Activated CD4-positive, alpha-beta T cell treated with anti-CD3 and anti-CD28 coated beads, Interleukin-2, Interleukin-4, amounts not matched to agents 100 ng/mL and 50 ng/mL, durations not matched to agents 16 hours and 8 hours (primary cell): ENCODE measurements around the gene NAA30.
"Not testable (repeated sequence)": the region's sequence is repeated elsewhere in the genome, so short reads cannot be mapped to it uniquely, and the experiment has no call there.

ENCODE experiments used
- DNase-seq: peaks from one replicate; pipeline ENCODE4 v3.0.0-alpha.2; 2020; ENCODE audit warnings: low spot score

Gene NAA30

DNA sequence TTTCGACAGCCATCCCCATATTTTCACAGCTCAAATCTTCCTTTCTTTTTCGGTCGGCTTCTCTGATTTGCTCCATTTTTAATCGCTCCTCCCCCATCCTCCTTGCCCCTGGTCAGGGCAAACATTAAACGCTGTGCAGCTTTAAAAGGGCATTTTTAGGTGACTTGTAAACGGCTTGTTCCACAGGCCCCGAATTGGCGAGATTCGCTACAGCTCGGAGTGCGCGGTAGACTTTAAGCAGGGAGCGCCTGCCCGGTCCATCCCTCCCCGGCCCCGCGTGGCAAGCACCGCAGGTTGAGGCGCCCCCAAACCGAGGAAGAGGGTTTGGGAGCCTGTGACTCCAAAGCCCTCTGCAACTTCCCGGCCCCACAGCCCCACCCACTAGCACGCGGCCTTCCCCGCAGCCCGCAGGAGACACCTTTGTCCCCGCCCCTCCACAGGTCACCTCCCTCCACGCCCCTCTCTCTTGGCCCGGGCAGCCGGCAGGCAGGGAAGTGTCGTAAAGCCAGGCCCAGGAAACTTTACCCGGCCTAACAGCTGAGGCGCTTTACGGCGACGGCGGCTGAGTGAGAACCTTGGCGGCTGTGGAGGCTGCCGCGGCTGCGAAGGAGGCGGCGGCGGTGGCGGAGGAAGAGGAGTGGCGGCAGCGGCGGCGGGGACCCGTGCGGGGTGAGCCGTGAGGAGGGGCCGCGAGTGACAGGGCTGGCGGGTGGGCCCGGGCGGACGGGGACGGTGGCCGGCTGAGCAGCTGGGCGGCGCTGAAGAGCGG, at the start of gene NAA30:
Gene NAA30, plus strand, starts transcription at position 550 of the 769 bp plus-strand sequence. CDS start 372 bp downstream, outside the sequence.
- DNase-seq = peak; percentile 96

- not testable (repeated sequence) for DNase-seq
Observed at GRCh38 chr14:57343545-57344297, 46.7 kb upstream of the NAA30 start.

DNA sequence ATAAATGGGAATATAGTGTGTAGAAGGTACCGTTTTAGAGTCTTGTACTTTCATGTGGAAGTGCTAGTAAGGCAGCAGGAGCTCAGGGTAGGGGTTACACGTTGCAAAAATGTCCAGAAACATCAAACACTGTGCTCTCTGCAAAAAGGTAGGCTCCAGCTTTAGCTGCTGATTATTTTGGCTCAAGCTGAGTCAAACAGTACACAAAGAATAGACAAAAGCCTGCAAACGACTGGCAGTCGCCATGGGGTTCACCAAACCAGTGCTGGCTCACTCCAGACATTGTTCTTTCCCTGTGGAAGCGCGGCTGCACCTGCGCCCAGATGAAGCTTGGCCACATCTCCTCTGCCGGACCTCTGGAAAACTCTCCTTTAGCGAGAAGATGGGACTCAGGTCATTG, 45.3 kb upstream of the NAA30 start:
- no peak for DNase-seq

DNA sequence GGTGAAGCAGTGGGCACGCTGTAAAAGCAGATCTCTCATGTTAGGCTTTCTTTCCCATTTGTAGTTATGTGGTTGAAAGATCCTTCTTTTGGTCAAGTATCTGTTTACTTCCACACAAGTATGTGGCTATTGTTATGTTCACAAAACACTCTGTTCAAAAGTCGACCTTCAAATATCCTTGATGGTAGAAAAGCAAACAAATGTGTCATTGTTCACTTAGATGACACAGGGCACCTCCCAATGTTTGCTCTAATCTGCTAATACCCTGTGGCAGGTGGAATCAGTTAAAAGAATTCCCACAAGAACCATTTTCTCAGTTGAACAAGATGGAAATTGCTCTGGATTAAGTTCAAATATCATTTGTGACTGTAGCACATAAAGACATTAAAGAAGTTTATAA, 43.6 kb upstream of the NAA30 start:
- DNase-seq = no peak

DNA sequence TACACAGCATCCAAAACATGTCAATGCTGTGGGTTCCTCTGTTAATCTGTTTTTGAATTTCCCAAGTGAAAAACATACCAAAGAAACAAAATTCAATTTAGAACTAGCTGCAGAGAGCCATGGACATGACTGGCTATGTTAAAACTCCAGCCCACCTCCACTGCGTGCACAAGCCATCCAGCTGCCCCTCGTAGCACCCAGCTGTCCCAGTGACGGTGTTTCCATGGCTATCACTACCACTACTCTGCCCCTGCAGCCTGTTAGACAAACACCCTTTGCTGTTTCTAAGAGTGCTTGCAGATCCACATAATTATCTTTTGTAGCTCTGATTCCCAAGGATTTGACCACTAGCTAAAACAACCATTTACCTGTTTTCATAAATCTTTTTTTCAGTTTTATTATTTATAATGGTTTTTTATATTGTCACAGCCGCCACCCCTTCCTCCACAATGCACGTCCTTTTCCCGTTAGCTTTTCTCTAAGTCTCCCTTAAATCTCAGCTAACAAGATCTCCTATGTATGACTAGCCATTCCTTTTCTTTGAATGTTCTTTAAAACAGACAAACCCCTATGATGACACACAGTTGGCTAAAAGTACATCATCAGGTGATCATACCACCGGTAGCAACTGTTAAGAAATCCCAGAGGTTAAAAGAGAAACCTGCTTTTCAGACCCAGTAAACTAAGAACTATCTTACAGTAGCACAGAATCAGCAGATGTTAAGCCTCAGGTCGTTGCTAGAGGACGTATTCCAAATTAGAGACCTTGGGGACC, 37.8 kb upstream of the NAA30 start:
- DNase-seq = no peak

DNA sequence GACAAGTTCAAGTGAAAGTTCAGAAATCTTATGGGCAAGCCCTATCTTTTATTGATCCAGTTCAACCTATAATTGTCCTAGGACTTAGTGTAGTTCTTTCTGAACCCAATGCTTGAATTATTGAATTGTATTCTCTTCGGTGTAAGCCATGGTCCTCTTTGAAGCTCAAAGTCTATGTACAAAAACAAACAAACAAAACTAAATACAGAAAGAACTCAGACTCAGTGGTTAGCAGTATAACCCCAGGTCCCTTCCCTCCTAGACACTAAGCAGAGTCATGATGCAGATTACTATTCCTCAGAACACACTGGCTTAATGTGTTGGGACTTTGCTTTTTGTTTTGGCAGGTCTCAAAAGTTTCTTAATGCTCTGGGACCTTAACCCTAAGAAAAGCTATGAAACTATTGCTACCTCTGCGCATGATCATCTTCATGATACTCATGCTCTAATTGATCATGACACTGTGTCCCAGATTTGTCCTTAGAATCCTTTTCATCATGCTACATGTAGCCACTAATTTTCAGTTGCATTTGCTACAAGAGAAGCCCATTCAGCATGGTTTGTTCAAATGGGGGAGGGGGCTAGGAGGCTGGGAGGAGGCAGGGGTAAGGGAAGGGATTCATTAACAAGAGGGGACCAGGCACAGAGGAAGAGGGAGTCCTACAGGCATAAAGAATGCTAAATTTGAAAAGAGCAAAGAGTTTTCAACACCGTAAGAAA, 35.1 kb upstream of the NAA30 start:
- DNase-seq = no peak

DNA sequence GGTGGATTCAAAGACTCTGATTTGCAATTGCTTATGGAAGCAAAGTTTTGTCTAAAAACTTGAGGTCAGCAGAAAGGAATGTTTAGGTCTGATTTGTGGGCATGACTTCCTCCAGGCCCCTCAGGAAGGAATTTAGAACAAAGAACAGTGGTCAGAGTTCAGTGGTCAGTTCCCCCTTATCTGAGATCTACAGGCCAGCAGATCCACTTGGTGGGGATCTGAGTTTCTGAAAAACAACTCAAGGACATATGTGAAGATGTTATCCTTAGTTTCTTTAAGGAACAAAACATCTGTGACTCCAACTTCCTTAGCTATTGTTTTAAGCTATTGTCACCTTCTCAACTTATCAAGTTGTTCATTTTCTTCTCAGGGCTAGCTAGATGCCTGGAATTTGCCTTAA, 28.0 kb upstream of the NAA30 start:
- no peak for DNase-seq

- DNase-seq = no peak
Observed at GRCh38 chr14:57364659-57365450, 25.5 kb upstream of the NAA30 start.

- DNase-seq = not testable (repeated sequence)
Observed at GRCh38 chr14:57370187-57370586, 20.2 kb upstream of the NAA30 start.

- DNase-seq = no peak
Observed at GRCh38 chr14:57371013-57371412, 19.4 kb upstream of the NAA30 start.

DNA sequence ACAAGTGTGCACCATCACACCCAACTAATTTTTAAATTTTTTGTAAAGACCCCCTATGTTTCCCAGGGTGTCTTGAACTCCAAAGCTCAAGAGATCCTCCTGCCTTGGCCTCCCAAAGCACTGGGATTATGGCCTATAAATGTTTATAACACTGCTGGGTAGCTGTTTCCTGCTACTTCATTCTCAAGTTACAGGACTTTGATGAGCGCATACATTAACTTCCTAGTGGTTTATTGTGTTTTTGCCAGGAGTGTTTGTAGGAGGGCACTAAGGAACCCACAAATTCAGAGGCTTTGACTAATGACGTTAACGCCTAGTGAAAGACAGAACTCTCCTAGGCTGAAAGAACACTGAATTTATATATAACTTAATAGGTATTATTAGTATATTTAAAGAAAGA, 15.2 kb upstream of the NAA30 start:
- no peak for DNase-seq

GRCh38 chr14:57378661-57379060, 11.7 kb upstream of the NAA30 start:
- no peak for DNase-seq

DNA sequence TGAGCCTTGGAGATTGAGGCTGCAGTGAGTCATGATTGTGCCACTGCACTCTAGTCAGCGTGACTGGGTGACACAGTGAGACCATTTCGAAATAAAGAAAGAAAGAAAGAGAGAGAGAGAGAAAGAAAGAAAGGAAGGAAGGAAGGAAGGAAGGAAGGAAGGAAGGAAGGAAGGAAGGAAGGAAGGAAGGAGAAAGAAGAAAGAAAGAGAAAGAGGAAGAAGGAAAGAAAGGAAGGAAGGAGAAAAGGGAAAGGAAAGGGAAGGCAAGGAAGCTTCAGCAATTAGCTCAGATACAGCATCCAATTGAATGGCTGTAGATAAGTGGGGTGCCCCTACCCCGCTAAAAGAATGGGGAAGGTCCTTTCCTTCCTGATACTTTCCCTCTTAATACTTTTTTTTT, 9.5 kb upstream of the NAA30 start:
- no peak for DNase-seq

GRCh38 chr14:57382283-57382682, 8.1 kb upstream of the NAA30 start:
- DNase-seq = no peak

GRCh38 chr14:57383125-57383745, 7.2 kb upstream of the NAA30 start:
- no peak for DNase-seq

DNA sequence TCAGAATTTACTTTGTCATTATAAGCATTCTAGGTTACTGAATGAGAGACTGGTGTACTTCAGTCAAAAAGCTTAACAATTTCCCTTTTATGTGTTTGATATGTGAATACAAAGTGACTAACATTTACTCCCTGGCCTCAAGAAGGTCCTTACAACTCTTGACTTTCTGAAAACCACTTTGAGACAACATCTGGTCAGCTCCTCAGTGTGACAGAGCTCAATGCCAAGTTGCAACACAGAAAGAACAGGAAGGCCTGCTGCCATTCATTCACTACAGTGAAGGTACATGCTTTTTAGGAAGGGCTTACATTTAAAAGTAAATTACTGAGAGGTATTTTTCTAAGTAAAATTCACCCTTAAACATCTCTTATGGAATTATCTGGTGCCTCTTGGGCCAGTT, 2.3 kb upstream of the NAA30 start:
- DNase-seq = no peak

DNA sequence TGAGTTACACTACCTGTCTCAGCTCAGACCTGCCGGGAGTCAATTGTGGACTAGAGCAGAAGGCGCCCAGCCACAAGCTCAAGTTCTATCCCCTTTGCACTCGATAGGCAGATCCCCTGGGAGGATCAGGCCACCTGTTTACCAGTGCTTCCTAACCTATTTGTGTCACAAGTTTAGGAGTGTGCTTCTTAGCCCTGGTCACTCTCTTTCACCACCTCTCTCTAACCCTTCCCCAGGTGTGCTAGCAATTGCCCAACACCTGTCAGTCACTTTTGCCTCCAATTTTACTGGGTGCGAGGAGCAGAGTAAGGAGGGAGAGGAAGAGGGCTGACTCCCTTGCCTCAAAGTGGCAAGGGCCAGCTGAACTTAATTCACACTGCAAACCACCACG, 745 bp upstream of the NAA30 start:
- peak; percentile 33 for DNase-seq

- DNase-seq = peak; percentile 14
Observed at GRCh38 chr14:57390806-57391516, 575 bp downstream of the NAA30 start.

DNA sequence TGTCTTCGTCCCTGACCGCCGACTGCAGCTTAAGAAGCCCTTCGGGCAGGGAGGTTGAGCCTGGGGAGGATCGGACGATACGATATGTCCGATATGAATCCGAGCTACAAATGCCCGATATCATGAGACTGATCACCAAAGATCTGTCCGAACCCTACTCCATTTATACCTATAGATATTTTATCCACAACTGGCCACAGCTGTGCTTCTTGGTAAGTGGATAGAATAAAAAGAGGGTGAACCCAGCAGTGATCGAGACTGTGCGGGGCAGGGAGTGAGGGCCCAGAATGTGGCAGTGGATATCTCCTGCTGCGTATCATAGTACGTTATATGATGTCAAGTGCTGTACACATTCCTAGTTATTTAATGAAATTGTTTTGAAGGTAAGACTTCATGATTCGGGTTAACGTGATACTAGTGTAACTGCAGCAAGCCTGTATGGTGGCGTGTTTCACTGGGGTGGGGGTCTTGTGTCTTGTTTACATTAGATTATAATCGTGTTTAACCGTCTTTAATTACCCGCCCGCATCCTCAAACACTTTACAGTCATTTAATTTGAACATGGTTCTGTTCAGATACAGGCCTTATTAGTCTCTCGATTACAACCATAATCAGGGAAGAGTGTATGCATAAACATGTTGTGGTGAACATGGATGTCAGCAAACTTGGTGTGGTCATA, 1.3 kb downstream of the NAA30 start:
- DNase-seq = no peak

GRCh38 chr14:57392830-57393229, 2.4 kb downstream of the NAA30 start:
- DNase-seq = peak; percentile 33
